HG02870 (cell line): ENCODE data around the gene C3orf18.

ENCODE experiments used
- ATAC-seq: cut with Tn5 transposase; IDR thresholded peaks from one replicate; pipeline ENCODE4 v1.9.1; 2021; ENCODE audit warnings: mild to moderate bottlenecking, moderate library complexity; ENCODE audit not compliant: unreplicated experiment

The C3orf18 gene

DNA sequence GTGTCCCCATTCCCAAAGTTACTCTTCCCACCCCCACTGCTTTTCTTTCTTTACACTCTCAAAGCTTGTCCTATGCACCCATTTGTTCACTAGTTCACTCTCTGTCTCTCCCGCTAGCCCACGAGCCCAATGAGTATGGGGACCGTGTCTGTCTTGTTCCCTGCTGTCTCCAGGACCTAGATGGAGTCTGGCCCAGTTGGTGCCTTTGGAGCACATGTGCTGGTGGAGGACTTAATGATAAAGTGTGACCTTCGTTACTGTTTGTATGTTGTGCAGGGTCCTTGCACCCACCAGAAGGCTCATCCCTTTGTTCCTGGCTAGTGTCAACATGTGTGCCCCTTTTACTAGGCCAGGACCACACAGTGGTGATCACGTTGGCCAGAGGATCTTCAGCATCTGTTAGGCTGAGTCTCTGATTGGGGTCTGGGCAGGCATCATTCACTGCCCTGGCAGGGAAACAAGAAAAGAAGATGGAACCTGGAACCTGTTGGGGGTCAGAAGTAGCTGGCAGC is 36.6 kb upstream of the C3orf18 start:
- no peak for ATAC-seq

DNA sequence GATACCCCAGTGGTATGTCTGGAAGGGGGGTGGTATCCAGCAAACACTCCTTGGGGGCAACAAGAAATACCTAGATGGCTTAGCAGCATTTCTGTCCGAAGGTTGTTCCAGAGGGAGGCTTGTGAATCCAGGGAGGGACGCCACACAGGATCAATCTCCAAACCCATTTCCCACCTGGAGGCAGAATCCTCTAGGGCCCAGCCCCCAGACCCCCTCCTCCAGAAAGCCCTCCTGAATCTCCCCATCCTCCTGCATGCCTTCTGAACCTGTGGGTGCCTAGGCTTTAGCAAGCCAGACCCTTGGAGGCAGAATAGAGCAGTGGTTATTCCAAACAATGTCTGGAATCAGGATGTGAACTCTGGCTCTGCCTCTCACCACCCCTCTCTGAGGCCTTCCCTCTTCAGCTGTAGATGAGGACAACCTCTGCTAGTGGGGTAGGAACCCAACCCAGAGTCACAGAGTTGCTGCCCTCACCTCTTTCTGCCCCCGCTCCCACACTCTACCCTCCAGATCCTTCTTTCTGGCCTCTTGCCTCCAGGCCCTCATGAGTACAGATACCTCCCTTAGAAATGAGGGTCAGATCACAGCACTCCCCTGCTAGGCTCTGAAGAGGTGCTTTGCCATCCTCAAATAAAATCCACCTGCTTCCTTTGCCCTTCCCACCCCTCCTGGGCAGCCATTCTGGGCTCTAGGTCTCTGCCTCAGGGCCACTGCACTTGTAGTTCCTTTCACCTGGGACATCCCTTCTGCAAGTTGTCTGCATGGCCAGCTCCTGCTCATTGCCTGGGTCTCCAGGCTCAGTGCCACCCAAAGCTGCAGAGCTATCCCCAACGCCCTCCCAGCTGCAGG is 35.9 kb upstream of the C3orf18 start:
- ATAC-seq, result no peak

DNA sequence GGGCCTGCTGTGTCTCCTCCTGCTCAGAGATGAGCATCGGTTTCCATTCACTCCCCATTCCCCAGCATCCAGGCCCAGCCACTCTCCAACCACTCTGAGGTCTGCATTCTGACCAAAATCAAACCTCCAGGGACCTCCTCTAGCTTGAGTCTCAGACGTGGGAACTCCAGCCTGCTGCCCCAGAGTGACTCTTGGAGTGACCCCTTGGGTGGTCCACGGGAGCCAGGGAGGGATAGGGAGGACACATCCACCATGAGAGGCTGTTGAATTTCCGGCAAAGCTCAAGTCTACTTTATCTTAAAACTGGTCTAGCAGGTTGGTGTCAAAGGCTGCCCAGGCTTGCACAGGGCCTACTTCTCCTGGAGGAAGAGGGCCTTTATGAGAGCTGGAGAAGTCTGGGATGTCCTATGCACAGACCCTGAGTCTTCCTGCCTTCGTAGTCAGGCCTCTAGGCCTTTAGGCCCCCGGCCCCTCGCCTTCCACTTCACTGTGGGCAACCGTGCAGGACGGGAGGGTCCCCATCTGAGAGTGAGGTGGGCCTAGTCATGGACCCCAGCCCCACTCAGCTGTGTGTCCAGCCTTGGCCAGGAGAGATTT is 35.1 kb upstream of the C3orf18 start:
- no peak for ATAC-seq

DNA sequence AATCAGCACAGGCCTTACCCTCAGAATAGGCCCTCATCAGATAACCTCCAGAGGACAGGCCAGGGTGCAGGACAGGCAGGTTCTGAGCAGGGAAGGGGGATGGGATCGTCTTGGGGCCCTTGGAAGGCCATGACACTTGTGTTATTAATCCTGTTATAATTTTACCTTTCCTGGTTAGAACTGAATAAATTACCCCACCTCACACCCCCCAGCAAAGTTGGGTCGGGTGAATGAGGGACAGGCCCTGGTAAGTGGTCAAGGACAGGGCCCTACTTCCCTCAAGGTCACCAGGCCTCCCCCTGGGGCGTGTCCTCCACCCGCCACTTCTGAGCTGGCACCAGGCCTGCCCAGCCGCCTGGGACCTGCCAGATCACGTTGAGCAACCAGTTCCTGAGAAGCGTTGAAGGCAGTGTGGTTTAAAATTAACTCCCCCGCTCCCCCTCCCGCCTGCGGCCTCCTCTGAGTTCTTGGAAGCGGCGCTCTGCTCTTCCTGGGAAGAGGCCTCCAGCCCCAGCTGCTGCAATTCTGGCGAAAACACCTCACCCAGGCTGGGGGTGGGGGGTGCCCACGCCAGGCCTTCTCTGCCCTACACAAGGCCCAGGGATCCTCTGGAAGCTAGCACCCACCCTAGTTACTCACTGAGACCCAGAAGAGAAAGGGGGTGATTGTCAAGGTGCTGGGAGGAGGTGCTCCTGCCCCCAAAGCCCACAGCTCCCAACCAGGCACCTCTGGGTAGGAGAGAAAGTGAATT is 33.5 kb upstream of the C3orf18 start:
- ATAC-seq, result no peak

DNA sequence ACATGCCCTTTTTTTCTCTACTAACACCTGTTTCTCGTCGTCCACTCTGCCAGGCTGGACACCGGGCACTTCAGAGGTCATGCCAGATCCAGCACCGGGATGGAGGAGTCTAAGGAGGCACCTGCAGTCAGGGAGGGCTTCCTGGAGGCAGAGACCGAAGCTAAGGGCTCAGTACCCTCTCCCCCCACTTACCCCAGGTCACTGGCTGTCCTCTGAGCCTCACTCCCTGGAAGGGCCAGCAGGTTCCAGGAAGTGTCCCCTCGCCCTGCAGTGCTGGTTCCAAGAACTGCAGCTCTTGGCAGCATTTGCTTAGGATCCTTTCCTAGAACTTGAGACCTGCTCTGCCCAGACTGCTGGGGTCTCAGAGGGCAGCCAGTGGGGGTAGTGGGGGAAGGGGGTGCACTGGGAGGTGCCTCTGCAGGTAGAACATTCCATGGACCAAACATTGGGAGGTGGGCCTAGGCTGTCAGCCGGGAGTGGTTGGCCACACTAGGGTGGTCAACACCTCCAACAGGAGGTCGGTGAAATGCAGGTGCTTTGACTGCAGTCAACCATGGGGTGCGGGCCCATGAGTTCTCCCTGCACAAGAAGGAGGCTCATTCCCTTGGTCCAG is 32.7 kb upstream of the C3orf18 start:
- no peak for ATAC-seq

DNA sequence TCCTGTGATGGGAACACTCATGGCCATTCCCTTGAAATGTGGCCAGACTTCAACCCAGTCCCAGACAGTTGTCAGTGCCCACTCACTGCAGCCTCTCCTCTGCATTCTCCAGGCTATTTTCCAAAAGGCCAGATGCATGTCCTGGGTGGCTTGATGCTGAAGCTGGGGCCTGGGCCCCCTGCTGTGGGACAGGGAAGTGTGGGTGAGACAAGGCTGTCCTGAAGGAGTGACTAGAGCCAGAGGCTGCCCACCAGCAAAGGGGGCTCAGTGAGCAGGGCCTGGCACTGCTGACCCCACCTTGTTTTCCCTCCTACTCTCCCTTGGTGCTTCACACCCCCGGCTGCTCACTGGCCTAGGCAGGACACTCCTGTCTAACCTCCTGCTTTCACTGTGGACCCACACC is 32.2 kb upstream of the C3orf18 start:
- ATAC-seq, result no peak

DNA sequence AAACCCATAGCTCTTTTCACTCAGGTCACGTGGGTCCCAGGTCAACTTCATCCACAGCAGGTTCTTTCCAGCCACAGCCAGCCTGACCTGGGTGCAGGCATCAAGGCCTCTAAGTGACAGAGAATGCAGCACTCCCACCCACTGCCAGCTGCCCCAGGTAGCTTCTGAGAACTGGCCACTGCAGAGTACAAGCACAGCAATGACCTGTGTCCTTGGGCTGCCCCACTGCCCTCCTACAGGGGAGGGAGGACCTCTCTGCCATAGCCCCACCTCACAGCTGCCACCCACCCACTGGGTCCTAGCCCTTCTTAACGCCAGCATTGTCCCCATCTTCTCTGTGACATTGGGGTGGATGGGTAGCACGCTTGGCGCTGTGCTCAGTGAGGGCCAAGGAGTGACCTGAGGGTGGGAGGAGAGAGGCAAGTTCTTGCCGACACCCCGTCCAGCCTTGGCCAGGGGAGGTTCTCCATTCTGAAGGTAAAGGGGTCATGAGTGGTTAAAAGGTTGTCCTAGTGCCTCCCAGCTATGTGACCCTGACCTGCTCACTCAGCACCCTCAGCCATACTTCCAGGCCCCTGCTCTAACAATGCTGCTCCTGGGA is 31.7 kb upstream of the C3orf18 start:
- no peak for ATAC-seq

DNA sequence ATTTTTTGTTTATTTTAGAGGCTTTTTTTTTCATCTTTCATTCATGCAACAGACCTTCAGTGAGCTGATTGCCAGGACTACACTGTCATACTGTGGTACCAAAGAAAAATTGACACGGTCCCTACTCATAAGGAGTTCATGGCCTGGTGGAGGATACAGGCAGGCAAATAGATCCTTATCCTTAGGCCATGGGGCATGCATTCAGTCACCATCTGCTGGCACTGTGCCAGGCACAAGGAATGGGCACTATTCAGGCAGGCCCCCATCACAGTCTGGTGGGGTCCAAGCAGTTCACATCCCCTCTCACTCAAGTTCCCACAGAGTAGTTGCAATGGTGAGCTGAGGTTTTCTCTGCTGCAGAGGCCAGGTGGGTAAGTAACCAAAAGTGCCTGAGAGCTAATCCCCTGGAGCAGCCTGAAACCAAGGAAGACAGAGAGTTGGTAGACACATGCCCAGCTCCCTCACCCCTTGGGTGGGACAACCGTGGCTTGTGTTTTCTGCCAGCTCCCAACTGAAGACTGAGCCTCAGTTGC is 26.8 kb upstream of the C3orf18 start:
- no peak for ATAC-seq

DNA sequence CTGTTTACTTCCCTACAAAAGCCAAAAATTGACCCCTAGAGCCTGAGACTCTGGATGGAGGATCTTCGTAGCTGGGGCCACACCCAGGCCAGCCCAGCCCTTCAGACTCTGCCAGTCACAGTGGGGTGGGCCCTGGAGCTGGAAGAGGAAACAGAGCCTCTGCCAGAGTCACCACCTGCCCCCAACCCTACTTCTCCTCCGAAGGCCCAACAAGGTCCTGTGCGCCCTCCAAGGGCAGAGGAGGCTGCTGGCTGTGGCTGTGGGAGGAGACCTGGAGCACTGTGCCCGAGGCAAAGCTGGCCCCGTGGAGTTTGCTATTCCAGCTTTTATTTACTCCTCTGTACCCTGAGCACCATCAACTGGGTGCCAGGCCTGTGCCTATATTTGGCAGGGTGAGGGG is 25.0 kb upstream of the C3orf18 start:
- ATAC-seq, result no peak

DNA sequence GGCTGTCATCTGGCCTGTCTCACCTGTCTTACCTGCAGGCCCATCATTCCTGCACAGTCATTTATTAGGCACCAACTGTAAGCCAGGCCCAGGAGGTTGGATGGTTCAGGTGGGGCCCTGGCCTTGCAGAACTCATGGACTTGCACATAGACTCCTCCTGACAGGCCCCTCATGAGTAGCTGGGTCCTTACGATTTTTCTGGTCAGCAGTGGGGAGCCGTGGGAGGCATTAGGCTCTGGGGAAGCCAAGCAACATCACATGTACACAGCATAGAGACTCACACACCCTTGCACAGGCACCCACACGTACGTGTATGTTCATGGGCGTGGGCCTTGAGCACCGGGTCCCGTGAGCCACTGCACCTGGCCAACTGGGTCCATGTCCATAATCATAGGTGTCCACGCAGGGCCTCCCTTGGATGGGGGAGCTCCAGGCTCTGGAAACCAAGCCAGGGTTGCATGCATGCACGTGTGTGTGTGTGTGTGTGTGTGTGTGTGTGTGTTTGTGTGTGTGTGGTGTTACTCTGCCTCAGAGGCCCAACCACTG is 23.7 kb upstream of the C3orf18 start:
- no peak for ATAC-seq

DNA sequence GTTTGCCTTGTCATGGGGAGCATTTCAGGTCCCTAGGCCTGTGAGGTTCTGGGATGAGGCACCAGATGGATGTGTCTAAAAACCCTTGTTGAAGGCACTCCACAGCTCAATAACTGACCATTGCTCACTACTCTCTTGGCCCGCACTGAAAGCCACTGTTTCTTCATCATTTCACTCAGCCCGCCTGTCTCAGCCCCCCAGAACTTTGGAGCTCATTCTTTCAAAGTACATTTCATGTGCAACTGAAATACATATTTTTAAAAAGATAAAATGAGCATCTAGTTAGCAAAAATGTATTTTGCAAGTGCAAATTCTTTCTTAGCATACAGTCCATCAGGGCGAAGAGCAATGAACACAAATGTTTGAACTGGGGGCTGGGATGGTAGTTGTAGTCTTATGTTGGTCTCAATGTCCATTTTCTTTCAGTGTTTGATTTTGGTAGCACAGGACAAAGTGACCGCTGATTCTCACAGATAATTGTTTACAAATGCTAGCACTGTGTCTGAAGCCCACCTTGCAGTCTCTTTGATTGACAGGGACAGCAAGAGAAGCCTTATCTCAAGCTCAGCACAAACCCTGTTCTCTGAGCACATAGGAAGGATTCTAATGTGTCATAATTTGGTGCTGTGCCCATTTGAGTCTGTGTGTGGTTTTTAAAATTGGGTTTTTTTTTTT is 21.3 kb upstream of the C3orf18 start:
- no peak for ATAC-seq

DNA sequence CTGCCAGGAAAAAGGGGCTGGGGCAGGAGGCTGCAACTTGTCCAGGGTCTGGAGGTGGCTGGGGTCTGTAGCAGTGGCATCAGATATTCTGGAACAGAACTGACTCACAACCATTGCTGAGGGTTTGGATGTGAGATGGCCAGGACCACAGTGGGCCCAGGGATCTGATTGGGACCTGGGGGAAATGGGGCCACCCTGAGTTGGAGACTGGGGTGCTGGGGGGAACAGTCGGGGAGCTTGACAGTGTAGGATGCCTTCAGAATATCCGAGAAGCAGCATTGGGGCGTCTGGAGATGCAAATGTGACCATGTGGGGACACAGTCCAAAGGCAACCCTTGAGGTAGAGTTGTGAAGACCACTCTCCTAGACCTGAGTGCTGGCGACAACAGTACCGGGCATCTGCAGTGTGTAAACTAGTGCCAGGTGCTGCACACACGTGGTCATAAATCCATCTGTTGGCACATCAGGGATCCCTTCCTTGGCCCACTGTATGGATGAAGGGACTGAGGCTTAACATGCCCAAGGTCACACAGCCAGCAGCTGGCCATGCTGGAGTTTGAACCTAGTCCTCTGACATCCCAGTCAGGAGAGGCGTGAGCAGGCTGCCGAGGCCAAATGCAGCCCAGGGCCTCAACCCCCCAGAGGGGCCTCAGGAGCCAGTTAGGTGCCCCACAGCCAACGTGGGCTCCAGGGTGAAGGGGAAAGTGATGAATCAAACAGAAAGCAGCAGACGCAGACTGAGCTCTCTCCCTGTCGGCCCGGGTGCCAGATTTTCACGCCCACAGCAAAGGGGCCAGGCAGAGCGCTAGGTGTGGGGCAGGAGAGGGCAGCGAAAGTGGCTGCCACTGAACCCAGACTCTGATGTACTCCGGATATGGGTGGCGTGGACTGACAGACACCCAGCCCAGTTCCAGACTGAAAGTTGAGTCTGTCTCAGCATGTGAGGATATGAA is 20.5 kb upstream of the C3orf18 start:
- ATAC-seq, result no peak

DNA sequence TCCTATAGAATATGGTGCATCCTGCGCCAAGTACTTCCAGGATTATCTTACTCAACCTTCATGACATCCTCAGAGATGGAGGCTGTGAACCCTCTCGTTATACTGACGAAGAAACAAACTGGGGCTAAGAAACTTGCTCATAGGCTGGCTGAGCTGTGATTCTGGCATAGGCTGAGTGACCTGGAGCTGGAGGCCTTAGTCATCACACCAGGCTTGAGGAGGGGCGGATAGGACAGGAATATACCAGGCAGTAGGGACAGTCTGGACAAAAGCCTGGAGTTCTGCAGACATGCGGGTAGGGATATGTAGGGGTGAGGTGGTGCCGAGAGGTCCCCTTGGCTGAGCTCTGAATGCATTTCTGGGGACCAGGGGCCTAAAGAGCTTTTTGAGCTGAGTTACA is 19.8 kb upstream of the C3orf18 start:
- ATAC-seq, result no peak

DNA sequence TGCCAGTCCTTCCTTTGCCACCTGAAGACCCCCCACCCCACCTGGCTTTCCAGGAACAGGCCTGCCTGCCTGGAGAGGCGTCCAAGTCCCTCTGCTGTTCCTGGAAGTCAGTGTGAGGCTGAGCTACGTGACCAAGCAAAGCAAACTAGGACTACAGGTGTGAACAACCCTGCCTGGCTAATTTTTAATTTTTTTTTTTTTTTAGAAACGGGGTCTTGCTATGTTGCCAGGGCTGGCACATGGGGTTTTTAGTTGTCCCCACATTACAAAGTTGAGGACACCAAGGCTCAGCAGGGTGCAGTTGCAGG is 19.2 kb upstream of the C3orf18 start:
- ATAC-seq, result no peak

DNA sequence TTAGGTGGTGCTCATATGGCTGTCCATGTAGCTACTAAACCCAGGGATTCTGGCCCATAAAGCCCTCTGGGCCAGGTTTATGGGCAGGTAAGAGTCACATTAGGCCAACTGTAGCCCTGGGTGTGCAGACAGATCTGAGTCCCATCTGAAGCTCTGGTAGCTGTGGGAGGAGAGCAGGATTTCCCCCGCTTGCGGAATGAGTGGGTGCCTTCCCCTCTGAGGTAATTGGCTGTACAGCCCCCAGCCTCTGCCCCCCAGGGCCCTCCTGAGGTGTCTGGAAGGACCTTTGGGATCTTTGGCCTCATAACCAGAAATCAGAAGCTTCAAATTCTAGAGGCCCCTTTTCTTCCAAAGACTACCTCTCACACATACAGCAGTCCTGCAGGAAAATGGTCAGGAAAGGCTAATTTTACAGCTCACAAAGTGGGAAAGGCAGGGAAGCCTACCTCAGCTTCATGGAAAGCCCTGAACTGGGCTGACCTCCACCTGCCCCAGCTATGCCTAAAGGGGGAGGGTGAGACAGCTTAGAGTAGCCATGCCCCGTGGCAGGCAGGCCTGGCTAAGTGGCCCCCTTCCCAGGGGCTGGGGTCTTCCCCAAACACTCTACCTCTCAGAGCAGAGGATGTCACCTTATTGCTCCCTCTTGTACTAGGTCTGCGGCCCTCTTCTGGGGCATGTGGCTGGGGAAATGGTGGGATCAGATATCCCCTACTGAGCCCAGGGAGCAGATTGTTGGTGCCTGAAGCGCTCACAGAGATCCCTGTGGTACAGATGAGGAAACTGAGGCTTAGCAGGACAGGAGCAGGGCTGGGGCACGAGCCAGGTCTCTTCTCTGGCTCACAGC is 18.6 kb upstream of the C3orf18 start:
- no peak for ATAC-seq

DNA sequence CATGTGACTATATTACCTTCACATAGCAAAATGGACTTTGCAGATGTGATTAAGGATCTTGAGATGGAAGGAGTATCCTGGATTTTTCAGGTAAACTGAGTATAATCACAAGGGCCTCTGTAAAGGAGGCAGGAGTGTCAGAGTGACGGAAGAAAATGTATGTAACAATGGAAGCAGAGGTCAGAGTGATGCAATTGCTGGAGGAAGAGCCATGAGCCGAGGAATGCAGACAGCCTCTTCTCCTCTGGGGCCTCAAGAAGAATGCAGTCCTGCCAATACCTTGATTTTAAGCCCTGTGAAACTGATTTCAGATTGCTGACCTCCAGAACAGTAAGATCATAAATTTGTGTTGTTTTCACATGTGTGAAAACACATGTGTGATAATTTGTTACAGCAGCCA is 16.8 kb upstream of the C3orf18 start:
- ATAC-seq, result no peak

DNA sequence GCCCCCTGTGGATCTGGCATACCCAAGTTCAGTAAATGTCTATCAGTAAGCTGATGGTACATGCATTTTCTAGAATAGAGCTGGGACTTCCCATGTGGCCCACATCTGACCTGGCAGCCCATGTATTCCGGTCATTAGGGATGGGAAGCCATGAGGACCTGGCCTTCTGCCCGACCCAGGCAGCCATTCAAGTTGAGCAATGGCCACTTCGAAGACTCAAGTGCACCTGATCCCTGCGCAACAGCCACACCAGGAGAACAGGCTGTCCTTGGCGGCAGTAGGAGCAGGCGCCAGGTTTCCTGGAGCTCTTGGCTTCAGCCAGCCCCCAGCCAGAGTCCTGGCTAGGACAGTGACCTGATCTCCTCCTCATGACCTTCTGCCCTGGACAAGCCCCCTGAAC is 16.4 kb upstream of the C3orf18 start:
- ATAC-seq, result no peak

DNA sequence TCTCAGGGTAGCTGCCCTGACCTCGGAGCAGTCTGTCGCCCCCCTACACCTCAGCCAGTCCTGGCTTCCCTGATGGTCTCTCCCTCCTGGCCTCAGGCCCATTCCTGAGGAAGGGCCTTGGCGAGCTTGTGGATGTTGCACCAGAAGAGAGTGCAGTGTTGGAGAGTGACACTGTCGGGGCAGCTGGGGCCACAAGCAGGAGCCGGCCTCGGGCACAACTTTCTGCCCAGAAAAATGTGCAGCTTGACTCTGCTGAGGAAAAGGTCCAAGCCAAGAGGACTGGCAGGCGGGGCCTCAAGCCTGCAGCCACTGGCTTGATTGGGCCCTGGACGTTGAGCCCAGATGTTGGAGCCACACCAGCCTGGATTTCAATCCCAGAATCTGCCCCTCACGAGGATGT is 14.5 kb upstream of the C3orf18 start:
- no peak for ATAC-seq
